Endothelial cell of umbilical vein (primary cell): Measurements from ENCODE around the gene PANX2. TPM values are rescaled to one million over a fixed set of nuclear protein-coding genes. Genes with fewer than 3 reads are reported as not detected.

Experiments
- BruUV-seq: library from RNA; stranded (reverse); fragments of 400-500 nt; replicated peaks from 2 replicates; lab custom pipeline; 2021; lab: Mats Ljungman, UMichigan
- CTCF ChIA-PET: fragments of 300-600, 350-600 bp; sonication (Branson Sonifier 250); formaldehyde crosslinking; loops from one replicate; lab custom pipeline; 2021; ENCODE audit warnings: antibody characterized with exemption, inconsistent platforms; lab: Charles Lee
- POLR2A ChIA-PET: fragments of 300-600, 350-600 bp; sonication (Branson Sonifier 250); formaldehyde crosslinking; loops from one replicate; lab custom pipeline; 2021; ENCODE audit warnings: antibody characterized with exemption, inconsistent platforms; lab: Charles Lee
- DNase-seq: peaks from one replicate; pipeline ENCODE4 v3.0.0-alpha.2; 2011; ENCODE audit warnings: low read depth, low spot score
- FAIRE-seq: peaks from 2 replicates; lab custom pipeline; 2011; peaks lifted over from hg19 to GRCh38; lab: Jason Lieb, UNC
- H2AFZ ChIP-seq: 2 replicates; pipeline ENCODE4 v1.6.0; 2012; ENCODE audit warnings: low read depth, low read length, control low read depth, inconsistent platforms
- H3K27ac ChIP-seq: 2 replicates; pipeline ENCODE4 v1.5.1; 2011; ENCODE audit warnings: low read depth, mild to moderate bottlenecking, control low read depth, low read length, moderate library complexity; ENCODE audit not compliant: insufficient read depth
- H3K27me3 ChIP-seq, 2 experiments: 2 replicates each; pipeline versions ENCODE4 v1.6.0 to v1.6.1; 2011; ENCODE audit warnings: low read length in 2 of 2, mixed read lengths in 1 of 2; ENCODE audit not compliant: control insufficient read depth in 2 of 2, insufficient read depth in 2 of 2
- H3K36me3 ChIP-seq, 2 experiments: 2 replicates in 1 of 2; 3 replicates in 1 of 2; pipeline ENCODE4 v1.5.1; 2011; ENCODE audit warnings: low read length in 2 of 2, mild to moderate bottlenecking in 1 of 2, moderate library complexity in 1 of 2; ENCODE audit not compliant: control insufficient read depth in 2 of 2, insufficient read depth in 2 of 2; ENCODE audit errors: extremely low read depth in 1 of 2
- H3K4me1 ChIP-seq: 3 replicates; pipeline ENCODE4 v1.5.1; 2011; ENCODE audit warnings: mild to moderate bottlenecking, low read length; ENCODE audit not compliant: control insufficient read depth, insufficient read depth; ENCODE audit errors: extremely low read depth
- H3K4me2 ChIP-seq: 2 replicates; pipeline ENCODE4 v1.6.1; 2011; ENCODE audit warnings: low read length, control low read depth, mixed read lengths; ENCODE audit not compliant: insufficient read depth
- H3K4me3 ChIP-seq, 3 experiments: fragments of 200-600 bp in 1 of 3; sonication (generic), shearing (Covaris generic) in 1 of 3; replicated peaks in 1 of 3; 2 replicates each; pipeline ENCODE4 v1.5.1; 2011 to 2016; ENCODE audit warnings: control low read depth in 3 of 3, low read length in 3 of 3, mild to moderate bottlenecking in 2 of 3, inconsistent platforms in 1 of 3, low read depth in 1 of 3, moderate library complexity in 1 of 3; ENCODE audit not compliant: insufficient read depth in 1 of 3
- H3K79me2 ChIP-seq: 2 replicates; pipeline ENCODE4 v1.6.0; 2012; ENCODE audit warnings: low read length, inconsistent platforms; ENCODE audit not compliant: control insufficient read depth, insufficient read depth
- H3K9ac ChIP-seq: replicated peaks from 2 replicates; pipeline ENCODE3; 2011; ENCODE audit warnings: low read length, control low read depth; ENCODE audit not compliant: insufficient read depth; ENCODE audit errors: extremely low read depth
- H3K9me1 ChIP-seq: replicated peaks from 3 replicates; pipeline ENCODE4 v1.6.0; 2011; ENCODE audit warnings: mild to moderate bottlenecking, low read length; ENCODE audit not compliant: control insufficient read depth, insufficient read depth; ENCODE audit errors: extremely low read depth
- H3K9me3 ChIP-seq: replicated peaks from 2 replicates; pipeline ENCODE4 v1.5.1; 2012; ENCODE audit warnings: low read length, inconsistent platforms; ENCODE audit not compliant: control insufficient read depth, insufficient read depth
- H4K20me1 ChIP-seq: replicated peaks from 2 replicates; pipeline ENCODE3; 2011; ENCODE audit warnings: mild to moderate bottlenecking, low read length; ENCODE audit not compliant: control insufficient read depth, insufficient read depth; ENCODE audit errors: extremely low read depth
- EZH2 ChIP-seq: IDR thresholded peaks from 2 replicates; pipeline ENCODE4 v1.6.1; 2012; ENCODE audit warnings: borderline replicate concordance, low read depth, mild to moderate bottlenecking, moderate library complexity, low read length, inconsistent platforms; ENCODE audit not compliant: severe bottlenecking
- FOS ChIP-seq: IDR thresholded peaks from 2 replicates; pipeline ENCODE4 v1.6.1; 2011; ENCODE audit warnings: mild to moderate bottlenecking, low read length, moderate library complexity, borderline replicate concordance; ENCODE audit not compliant: insufficient read depth
- GATA2 ChIP-seq: IDR thresholded peaks from 2 replicates; pipeline ENCODE4 v1.7.0; 2011; ENCODE audit warnings: low read depth, mild to moderate bottlenecking, moderate library complexity, mixed read lengths, low read length; ENCODE audit not compliant: insufficient read length, insufficient read depth
- JUN ChIP-seq: IDR thresholded peaks from 2 replicates; pipeline ENCODE4 v1.6.1; 2011; ENCODE audit warnings: borderline replicate concordance, low read depth; ENCODE audit not compliant: insufficient read length, insufficient read depth
- MYC ChIP-seq: IDR thresholded peaks from one replicate; pipeline ENCODE4 v1.6.1; 2011; ENCODE audit warnings: mild to moderate bottlenecking, low read depth, low read length
- POLR2A ChIP-seq: IDR thresholded peaks from 2 replicates; pipeline ENCODE4 v1.6.1; 2012; ENCODE audit warnings: low read depth, mild to moderate bottlenecking, control low read depth, low read length
- POLR2AphosphoS5 ChIP-seq: IDR thresholded peaks from 2 replicates; pipeline ENCODE4 v1.6.1; 2012; ENCODE audit warnings: low read depth, mild to moderate bottlenecking, control low read depth, low read length, moderate library complexity; ENCODE audit not compliant: insufficient read depth
- dilution Hi-C: fragments of 300-500 bp; cut with MboI; formaldehyde crosslinking; loops from one replicate; pipeline ENCODE4 v1.15.0; 2019; ENCODE audit warnings: low sequenced_read_pairs; ENCODE audit not compliant: extremely low pct_ligation_motif_present
- intact Hi-C: fragments of 100-400 bp; cut with micrococcal nuclease; formaldehyde crosslinking; loops from one replicate; pipeline ENCODE4 v1.10.0; 2022
- polyA plus RNA-seq, 4 experiments: library from polyadenylated mRNA; depleted of rRNA in 3 of 4; stranded (reverse) in 3 of 4; unstranded in 1 of 4; fragments of >200 nt; gene quantifications; 2 replicates each; pipeline versions ENCODE4 v1.2.1 to v1.2.3, GENCODE V29; 2011 to 2012; ENCODE audit warnings: missing spikeins in 1 of 4
- total RNA-seq: library from RNA; stranded (reverse); gene quantifications from 2 replicates; pipeline ENCODE4 v1.2.3, GENCODE V29; 2021
- TF ChIP-seq, protein P1 (sequence below), 2 donors: IDR thresholded peaks; 1 replicate in 1 of 2; 2 replicates in 1 of 2; pipeline ENCODE4 v1.5.1; 2011; ENCODE audit warnings: low read length in 2 of 2, mild to moderate bottlenecking in 2 of 2, moderate library complexity in 2 of 2, control low read depth in 1 of 2, inconsistent platforms in 1 of 2, low read depth in 1 of 2; ENCODE audit not compliant: insufficient read depth in 1 of 2; ENCODE audit errors: extremely low read depth in 1 of 2
- TF ChIP-seq, protein P2 (sequence below): IDR thresholded peaks from 2 replicates; pipeline ENCODE4 v1.6.1; 2011; ENCODE audit not compliant: insufficient read depth, insufficient read length

The PANX2 gene
- total and polyA plus RNA-seq, 2 donors (not counting 3 experiments of a cell fraction or from before 2014, with no cell fraction given) = 2.5 to 5.1 TPM

DNA sequence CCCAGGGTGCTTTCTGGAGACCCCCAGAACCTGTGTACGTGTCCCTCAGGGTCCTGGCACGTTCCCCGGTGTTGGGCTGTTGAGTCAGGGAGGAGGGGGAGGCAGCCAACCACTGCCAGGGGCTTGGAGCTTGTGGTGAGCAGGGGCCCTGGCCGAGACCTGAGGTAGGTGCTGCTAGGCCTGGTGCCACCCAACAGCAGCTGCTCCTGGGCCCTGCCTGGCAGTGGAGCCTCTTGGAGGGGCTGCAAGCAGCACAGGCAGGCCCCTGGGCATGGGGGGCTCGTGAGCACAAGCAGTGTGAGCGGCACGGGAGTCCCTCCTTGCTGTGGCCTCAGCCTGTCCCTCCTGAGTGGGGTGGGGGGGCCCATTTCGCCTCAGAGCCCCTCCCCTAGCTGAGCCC is 23.1 kb downstream of the PANX2 start:
- Histone ChIP-seq H3K27ac (no peak overlapping the region), H3K79me2 (peaks cover 45% of the 10 kb centered on the region), H3K4me1 (peaks cover 22% of the 10 kb centered on the region), H3K4me3 (no peak overlapping the region), H3K4me2 (no peak overlapping the region), H4K20me1 (no peaks in the 10 kb centered on the region), H3K9ac (no peak overlapping the region), H3K27me3 (no peaks in the 10 kb centered on the region), H3K9me1 (no peaks in the 10 kb centered on the region), H3K36me3 (peaks cover 8 to 18% of the 10 kb centered on the region in 2 experiments), H2AFZ (no peak overlapping the region), H3K9me3 (no peaks in the 10 kb centered on the region)
- BruUV-seq = no TSS peak
- TF ChIP-seq JUN (no peak), MYC (no peak), POLR2A (no peak), EZH2 (no peak), GATA2 (no peak), POLR2AphosphoS5 (no peak), FOS (no peak)
- TF ChIP-seq, protein P1, sequence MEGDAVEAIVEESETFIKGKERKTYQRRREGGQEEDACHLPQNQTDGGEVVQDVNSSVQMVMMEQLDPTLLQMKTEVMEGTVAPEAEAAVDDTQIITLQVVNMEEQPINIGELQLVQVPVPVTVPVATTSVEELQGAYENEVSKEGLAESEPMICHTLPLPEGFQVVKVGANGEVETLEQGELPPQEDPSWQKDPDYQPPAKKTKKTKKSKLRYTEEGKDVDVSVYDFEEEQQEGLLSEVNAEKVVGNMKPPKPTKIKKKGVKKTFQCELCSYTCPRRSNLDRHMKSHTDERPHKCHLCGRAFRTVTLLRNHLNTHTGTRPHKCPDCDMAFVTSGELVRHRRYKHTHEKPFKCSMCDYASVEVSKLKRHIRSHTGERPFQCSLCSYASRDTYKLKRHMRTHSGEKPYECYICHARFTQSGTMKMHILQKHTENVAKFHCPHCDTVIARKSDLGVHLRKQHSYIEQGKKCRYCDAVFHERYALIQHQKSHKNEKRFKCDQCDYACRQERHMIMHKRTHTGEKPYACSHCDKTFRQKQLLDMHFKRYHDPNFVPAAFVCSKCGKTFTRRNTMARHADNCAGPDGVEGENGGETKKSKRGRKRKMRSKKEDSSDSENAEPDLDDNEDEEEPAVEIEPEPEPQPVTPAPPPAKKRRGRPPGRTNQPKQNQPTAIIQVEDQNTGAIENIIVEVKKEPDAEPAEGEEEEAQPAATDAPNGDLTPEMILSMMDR (IDR thresholded peaks at IDR 0.05; ENCODE audit: extremely low read depth in 1 of 2, insufficient read depth in 1 of 2, low read depth in 1 of 2, low read length in 2 of 2) = no peak
- TF ChIP-seq, protein P2, sequence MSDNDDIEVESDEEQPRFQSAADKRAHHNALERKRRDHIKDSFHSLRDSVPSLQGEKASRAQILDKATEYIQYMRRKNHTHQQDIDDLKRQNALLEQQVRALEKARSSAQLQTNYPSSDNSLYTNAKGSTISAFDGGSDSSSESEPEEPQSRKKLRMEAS = no peak
- dilution Hi-C loops (no loop called here), intact Hi-C loops (loop anchor here (5.0 kb wide), 1 partner anchor 81 kb away; no protein-coding TSS in a partner anchor)
- DNase-seq = no peak
- CTCF ChIA-PET = no interaction called here
- POLR2A ChIA-PET = no interaction called here
- FAIRE-seq = no peak
